ENCODE results near the gene WNK1.
"Not testable (repeated sequence)": the region's sequence is repeated elsewhere in the genome, so short reads cannot be mapped to it uniquely, and the experiment has no call there.

The WNK1 gene

GRCh38 chr12:749751-750270 lies 2.6 kb upstream of the WNK1 start:
- DNase-seq = no peak

GRCh38 chr12:750366-751191 lies 1.8 kb upstream of the WNK1 start:
- no peak for DNase-seq

DNA sequence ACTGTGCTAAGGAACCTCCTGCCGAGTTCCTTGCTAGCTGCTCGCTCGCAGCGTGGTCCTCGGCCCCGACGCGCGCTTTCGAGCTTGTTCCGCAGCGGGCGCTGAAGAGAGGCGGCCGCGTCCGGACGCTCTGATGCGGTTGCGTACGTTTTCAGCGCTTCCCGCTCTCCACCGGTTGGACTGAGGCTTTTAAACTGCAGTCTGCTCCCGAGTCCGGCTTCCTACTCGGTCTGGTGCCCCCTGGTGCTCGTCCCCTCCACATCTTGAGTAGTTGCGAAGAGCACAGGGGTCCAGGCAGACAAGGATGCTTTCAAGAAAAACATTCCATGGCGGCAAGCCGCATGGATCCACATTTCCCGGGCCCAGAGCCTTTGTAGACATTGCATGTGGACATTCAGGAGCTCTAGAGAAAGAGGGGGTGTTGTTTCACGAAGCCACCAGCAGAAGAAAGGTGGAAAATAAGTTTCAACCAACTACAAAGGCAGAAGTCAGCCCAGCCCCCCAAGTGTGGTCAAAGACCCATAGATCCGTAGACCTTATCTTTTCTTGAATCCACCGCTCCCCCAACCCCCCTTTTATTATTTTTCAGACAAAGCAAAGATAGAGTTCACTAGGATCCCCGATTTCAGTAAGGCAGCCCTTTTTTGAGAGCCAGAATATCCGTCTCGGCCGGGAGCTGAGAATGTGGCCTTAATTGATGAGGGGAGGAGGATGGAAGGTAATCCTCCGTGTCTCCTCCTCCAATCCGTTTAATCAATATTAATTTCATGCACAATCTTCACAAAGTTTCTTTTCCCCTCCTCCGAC lies 984 bp upstream of the WNK1 start:
- DNase-seq = peak; percentile 97

DNA sequence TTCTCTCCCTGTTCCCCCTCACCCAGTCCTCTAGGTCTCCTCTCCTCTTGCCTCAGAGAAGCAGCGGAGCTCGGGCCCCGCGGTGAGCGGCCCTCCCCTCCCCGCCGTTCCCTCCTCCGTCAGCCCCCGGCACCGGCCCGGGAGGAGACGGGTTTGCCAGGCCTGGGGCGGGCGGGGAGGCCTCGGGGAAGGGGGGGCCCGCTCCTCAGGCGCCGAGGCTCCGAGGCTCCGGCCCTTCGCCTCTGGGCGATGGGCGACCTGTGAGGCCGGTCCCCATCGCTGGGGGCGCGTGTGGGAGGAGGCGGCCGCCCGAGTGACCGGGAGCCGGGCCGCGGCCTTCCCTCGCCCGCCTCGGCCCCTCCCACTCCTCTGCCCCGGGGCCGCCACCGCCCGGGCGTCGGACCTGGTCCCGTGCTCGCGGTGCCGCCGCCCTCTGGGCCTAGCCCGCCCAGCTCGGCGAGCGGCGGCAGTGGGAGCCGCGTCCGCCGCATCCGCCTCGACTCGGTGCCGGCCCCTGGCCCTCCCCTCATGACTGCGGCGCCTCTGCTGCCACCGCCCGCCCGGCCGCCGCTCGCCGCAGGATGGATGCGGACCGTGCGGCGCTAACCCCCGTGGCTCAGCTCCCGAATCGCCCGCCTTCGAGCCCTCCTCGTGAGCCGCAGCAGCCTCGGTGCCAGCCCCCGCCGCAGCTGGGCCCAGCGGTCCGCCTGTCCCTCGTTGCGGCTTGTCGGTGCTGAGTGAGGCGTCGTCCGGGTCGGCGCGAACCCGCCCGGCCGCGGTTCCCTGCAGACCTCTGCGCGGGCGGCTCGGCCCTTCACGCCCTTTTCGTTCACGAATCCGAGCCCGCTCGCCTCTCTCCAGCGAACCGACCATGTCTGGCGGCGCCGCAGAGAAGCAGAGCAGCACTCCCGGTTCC lies 574 bp downstream of the WNK1 start:
- DNase-seq = peak; percentile 52

DNA sequence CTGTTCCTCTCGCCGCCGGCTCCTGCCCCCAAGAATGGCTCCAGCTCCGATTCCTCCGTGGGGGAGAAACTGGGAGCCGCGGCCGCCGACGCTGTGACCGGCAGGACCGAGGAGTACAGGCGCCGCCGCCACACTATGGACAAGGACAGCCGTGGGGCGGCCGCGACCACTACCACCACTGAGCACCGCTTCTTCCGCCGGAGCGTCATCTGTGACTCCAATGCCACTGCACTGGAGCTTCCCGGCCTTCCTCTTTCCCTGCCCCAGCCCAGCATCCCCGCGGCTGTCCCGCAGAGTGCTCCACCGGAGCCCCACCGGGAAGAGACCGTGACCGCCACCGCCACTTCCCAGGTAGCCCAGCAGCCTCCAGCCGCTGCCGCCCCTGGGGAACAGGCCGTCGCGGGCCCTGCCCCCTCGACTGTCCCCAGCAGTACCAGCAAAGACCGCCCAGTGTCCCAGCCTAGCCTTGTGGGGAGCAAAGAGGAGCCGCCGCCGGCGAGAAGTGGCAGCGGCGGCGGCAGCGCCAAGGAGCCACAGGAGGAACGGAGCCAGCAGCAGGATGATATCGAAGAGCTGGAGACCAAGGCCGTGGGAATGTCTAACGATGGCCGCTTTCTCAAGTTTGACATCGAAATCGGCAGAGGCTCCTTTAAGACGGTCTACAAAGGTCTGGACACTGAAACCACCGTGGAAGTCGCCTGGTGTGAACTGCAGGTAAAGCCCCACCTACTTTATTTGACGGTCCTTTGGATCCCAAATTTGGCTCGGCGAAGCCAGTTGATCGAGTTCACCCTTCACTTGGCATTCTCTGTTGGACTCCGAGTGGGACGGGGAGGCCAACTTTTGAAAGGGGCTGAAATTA lies 1.5 kb downstream of the WNK1 start:
- peak; percentile 43 for DNase-seq

- DNase-seq = peak; percentile 41
Measured at GRCh38 chr12:754473-754820, 2.1 kb downstream of the WNK1 start.

DNA sequence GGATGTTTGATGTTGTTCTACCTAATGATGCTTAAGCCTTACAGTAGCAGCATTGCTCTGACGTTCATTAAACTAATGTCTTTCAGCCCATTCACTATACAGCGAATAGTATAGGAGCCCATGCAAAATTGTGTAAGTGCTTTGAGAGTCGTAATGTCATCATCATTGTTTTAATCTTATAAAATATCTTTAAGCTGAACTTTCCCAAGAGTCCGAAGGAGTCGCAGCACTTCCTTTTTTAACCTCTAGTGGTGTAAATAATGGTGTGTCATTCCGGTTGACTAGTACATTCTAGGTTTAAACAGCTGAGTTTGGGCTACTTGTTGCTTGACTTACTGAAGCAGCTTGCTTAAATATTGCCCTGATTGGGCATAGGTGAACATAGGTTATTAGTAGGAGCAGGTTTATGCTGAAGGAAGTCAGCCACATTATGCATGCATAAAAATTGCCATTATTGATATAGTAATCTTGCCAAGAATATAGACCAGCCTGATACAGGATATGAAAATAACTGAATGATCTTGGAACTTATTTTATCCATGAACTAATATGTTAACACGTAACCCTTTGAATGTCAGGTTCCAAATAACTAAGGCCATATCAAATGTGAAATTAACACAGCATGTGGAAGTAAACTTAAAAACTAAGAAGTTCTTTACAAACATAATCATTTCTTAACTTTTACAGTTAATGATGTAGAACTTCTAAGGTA lies 2.6 kb downstream of the WNK1 start:
- DNase-seq = peak; percentile 73

DNA sequence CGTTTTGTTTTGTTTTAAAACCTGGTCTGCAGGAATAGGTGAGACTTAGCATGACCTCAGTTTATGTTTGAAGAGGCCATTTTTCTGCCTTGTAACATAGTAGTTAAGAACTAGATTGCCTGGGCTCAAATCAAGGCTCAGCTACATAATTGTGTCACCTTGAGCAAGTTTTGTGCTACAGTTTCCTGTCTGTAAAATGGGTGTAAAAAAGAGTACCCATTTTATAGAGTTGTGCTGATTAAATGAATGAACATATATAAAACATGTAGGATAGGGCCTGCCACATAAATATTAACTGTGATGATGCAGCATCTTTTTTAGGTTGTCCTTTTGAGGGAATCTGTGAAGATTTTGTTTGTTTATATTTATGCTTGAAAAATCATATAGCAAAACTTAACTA lies 7.2 kb downstream of the WNK1 start:
- DNase-seq = no peak

- DNase-seq = peak; percentile 22
Measured at GRCh38 chr12:761256-761655, 8.9 kb downstream of the WNK1 start.

DNA sequence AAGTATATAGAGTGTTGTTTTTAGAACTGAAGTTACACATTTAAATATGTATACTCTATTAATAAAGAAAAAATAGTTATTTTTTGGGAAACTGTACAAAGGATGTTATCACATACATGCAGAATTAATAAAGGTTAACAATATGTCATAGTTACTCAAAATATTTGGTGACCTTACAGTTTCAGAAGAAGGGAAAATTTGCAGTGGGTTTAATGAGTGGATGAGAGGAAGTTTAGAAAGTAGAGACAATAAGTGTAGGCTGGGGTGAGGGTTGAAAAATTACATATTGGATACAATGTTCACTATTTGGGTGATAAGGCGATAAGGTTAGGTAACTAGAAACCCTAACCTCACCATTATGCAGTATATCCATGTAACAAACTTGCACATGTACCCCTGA lies 13.5 kb downstream of the WNK1 start:
- no peak for DNase-seq

- no peak for DNase-seq
Measured at GRCh38 chr12:768434-768833, 16.1 kb downstream of the WNK1 start.

DNA sequence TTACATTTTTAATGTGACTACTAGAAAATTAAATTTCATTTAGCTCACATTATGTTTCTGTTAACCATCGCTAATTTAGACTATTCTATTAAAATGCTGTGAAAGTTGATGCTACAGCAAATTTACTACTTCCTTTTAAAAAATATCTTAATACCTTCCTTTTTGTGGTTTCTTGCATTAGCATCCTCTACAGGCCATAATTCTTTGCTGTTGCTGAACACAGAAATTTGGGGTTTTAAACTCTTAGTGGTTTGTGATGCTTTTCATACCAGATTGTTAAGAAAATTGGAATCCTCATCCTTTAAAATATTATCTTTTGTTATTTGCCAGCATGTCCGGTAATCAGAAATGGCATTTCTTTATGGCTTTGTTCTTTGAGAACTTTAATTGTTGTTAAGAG lies 18.1 kb downstream of the WNK1 start:
- DNase-seq = no peak

- DNase-seq = no peak
Measured at GRCh38 chr12:772056-772697, 19.8 kb downstream of the WNK1 start.

- no peak for DNase-seq
Measured at GRCh38 chr12:774051-774614, 21.8 kb downstream of the WNK1 start.

- not testable (repeated sequence) for DNase-seq
Measured at GRCh38 chr12:775973-776771, 23.8 kb downstream of the WNK1 start.

DNA sequence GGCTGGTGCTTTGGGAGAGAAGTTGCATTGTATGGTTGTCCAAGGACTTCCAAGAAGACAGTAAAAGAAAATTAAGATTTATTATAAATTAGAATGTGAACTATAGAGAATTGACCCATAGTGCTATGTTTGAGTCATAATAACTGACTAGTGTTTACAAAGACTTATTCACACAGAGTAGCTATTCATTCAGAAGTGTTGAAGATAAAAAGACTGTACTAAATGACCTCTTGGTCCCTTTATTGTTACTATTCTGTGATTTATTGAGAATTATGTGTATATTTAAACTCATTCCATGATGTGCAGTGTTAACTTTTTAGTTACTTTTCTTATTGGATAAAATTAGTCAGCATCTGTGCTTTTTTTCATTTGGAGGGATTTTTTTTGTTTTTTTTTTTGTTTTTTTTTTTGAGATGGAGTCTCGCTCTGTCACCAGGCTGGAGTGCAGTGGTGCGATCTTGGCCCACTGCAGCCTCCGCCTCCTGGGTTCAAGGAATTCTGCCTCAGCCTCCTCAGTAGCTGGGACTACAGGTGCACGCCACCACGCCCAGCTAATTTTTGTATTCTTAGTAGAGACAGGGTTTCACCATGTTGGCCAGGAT lies 24.5 kb downstream of the WNK1 start:
- DNase-seq = not testable (repeated sequence)

GRCh38 chr12:777550-778047 lies 25.2 kb downstream of the WNK1 start:
- no peak for DNase-seq

- no peak for DNase-seq
Measured at GRCh38 chr12:778615-779014, 26.2 kb downstream of the WNK1 start.

Measured in EL (cell line).